Astrocyte (in vitro differentiated cells and primary cell): ENCODE results near the gene CALML5. TPM values are rescaled to one million over a fixed set of nuclear protein-coding genes. Genes with fewer than 3 reads are reported as not detected.

Source experiments
- DNase-seq: peaks from one replicate; pipeline ENCODE4 v3.0.0-alpha.2; 2010; ENCODE audit warnings: low read depth
- FAIRE-seq: peaks from 2 replicates; lab custom pipeline; 2011; peaks lifted over from hg19 to GRCh38; lab: Jason Lieb, UNC
- H2AFZ ChIP-seq: 2 replicates; pipeline ENCODE4 v1.6.0; 2012; ENCODE audit warnings: low read depth, low read length, inconsistent platforms
- H3K27ac ChIP-seq: 2 replicates; pipeline ENCODE4 v1.5.1; 2011; ENCODE audit warnings: low read depth, low read length, inconsistent platforms
- H3K27me3 ChIP-seq: 2 replicates; pipeline ENCODE4 v1.6.0; 2011; ENCODE audit warnings: low read length, inconsistent platforms; ENCODE audit not compliant: insufficient read depth
- H3K36me3 ChIP-seq: 2 replicates; pipeline ENCODE4 v1.5.1; 2011; ENCODE audit warnings: low read length, inconsistent platforms; ENCODE audit not compliant: insufficient read depth
- H3K4me1 ChIP-seq: 2 replicates; pipeline ENCODE4 v1.5.1; 2011; ENCODE audit warnings: low read length, inconsistent platforms; ENCODE audit not compliant: insufficient read depth
- H3K4me2 ChIP-seq: 2 replicates; pipeline ENCODE4 v1.6.0; 2012; ENCODE audit warnings: low read length, inconsistent platforms
- H3K4me3 ChIP-seq: 2 replicates; pipeline ENCODE4 v1.5.1; 2011; ENCODE audit warnings: low read depth, mild to moderate bottlenecking, low read length, inconsistent platforms; ENCODE audit not compliant: insufficient read depth
- H3K79me2 ChIP-seq: 2 replicates; pipeline ENCODE4 v1.6.0; 2012; ENCODE audit warnings: mild to moderate bottlenecking, low read length, inconsistent platforms; ENCODE audit not compliant: insufficient read depth
- H3K9ac ChIP-seq: 2 replicates; pipeline ENCODE4 v1.6.0; 2012; ENCODE audit warnings: mild to moderate bottlenecking, low read length, inconsistent platforms
- H3K9me3 ChIP-seq: 2 replicates; pipeline ENCODE4 v1.5.1; 2012; ENCODE audit warnings: low read depth, mild to moderate bottlenecking, low read length, inconsistent platforms; ENCODE audit not compliant: insufficient read depth
- H4K20me1 ChIP-seq: 2 replicates; pipeline ENCODE4 v1.6.0; 2012; ENCODE audit warnings: low read length, inconsistent platforms; ENCODE audit not compliant: insufficient read depth
- H3K27ac Mint-ChIP-seq: one replicate; pipeline ENCODE4 v1.8.0; 2021; ENCODE audit warnings: mild to moderate bottlenecking, mixed read lengths; ENCODE audit not compliant: unreplicated experiment
- H3K27me3 Mint-ChIP-seq: one replicate; pipeline ENCODE4 v1.8.0; 2021; ENCODE audit warnings: low read depth, mixed read lengths; ENCODE audit not compliant: unreplicated experiment
- H3K36me3 Mint-ChIP-seq: one replicate; pipeline ENCODE4 v1.8.0; 2021; ENCODE audit warnings: low read depth, mixed read lengths; ENCODE audit not compliant: unreplicated experiment
- H3K4me1 Mint-ChIP-seq: one replicate; pipeline ENCODE4 v1.8.0; 2021; ENCODE audit warnings: low read depth, mixed read lengths; ENCODE audit not compliant: unreplicated experiment
- H3K4me3 Mint-ChIP-seq: one replicate; pipeline ENCODE4 v1.8.0; 2021; ENCODE audit warnings: mild to moderate bottlenecking, moderate library complexity, mixed read lengths; ENCODE audit not compliant: unreplicated experiment
- H3K9me3 Mint-ChIP-seq: one replicate; pipeline ENCODE4 v1.8.0; 2021; ENCODE audit warnings: mild to moderate bottlenecking, mixed read lengths; ENCODE audit not compliant: unreplicated experiment
- EZH2 ChIP-seq: IDR thresholded peaks from 2 replicates; pipeline ENCODE4 v1.6.1; 2012; ENCODE audit warnings: mild to moderate bottlenecking, low read length, inconsistent platforms; ENCODE audit not compliant: insufficient read depth
- total RNA-seq: library from RNA; stranded (reverse); gene quantifications from 2 replicates; pipeline ENCODE4 v1.2.1, GENCODE V29; 2021
- TF ChIP-seq, protein P1 (sequence below): IDR thresholded peaks from 2 replicates; pipeline ENCODE4 v1.5.1; 2011; ENCODE audit warnings: low read depth, mild to moderate bottlenecking, inconsistent platforms, low read length, moderate library complexity; ENCODE audit not compliant: insufficient read depth

CALML5 gene
- total RNA-seq, 1 donor from 2014 or later, result not detected

DNA sequence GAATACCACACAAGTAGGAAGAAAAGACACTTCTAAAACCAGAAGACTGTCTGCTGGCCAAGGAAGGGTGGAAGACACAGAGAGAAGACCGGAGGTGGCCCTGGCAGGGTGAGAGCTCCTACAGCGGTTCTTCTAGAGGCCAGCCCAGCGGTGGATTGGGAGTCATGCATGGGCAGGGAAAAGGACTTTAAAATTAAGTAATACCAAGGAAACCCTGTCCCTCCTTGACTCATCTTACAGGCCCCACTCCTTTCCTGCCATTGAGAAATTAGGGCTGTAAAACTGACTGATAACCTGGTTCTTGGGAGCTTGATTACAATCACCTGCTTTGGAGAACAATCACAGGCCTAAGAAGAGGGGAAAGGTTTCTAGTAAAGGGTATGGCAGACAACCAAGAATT is 41.5 kb upstream of the CALML5 start:
- Histone ChIP-seq H3K27ac (no peak overlapping the region), H3K4me2 (no peak overlapping the region), H3K4me1 (peaks cover 21% of the 10 kb centered on the region), H3K9ac (no peak overlapping the region), H3K79me2 (no peaks in the 10 kb centered on the region), H3K4me3 (no peak overlapping the region), H3K9me3 (no peaks in the 10 kb centered on the region), H3K27me3 (no peaks in the 10 kb centered on the region), H2AFZ (no peak overlapping the region), H4K20me1 (no peaks in the 10 kb centered on the region), H3K36me3 (no peaks in the 10 kb centered on the region)
- Mint-ChIP-seq H3K4me1 (peaks cover 15% of the 10 kb centered on the region), H3K4me3 (no peak overlapping the region), H3K27ac (no peak overlapping the region), H3K27me3 (no peaks in the 10 kb centered on the region), H3K36me3 (peaks cover 1% of the 10 kb centered on the region), H3K9me3 (peaks cover 13% of the 10 kb centered on the region)
- FAIRE-seq (no peak), DNase-seq (no peak)
- no peak for TF ChIP-seq EZH2
- TF ChIP-seq, protein P1, sequence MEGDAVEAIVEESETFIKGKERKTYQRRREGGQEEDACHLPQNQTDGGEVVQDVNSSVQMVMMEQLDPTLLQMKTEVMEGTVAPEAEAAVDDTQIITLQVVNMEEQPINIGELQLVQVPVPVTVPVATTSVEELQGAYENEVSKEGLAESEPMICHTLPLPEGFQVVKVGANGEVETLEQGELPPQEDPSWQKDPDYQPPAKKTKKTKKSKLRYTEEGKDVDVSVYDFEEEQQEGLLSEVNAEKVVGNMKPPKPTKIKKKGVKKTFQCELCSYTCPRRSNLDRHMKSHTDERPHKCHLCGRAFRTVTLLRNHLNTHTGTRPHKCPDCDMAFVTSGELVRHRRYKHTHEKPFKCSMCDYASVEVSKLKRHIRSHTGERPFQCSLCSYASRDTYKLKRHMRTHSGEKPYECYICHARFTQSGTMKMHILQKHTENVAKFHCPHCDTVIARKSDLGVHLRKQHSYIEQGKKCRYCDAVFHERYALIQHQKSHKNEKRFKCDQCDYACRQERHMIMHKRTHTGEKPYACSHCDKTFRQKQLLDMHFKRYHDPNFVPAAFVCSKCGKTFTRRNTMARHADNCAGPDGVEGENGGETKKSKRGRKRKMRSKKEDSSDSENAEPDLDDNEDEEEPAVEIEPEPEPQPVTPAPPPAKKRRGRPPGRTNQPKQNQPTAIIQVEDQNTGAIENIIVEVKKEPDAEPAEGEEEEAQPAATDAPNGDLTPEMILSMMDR, result no peak

DNA sequence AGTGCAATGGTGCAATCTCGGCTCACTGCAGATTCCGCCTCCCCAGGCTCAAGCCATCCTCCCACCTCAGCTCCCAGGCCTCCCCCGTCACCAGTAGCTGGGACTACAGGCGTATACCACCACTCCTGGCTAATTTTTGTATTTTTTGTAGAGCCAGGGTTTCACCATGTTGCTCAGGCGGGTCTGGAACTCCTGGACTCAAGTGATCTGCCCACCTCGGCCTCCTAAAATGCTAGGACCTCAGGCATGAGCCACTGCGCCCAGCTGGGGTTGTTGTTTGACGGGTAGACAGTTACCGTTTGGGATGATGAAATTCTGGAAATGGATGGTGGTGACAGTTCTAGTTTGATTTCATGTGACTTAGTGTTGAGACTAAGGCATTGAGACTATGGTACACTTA is 40.7 kb upstream of the CALML5 start:
- no peak overlapping the region for H3K9ac ChIP-seq
- Mint-ChIP-seq H3K27ac (no peak overlapping the region), H3K4me1 (peaks cover 13% of the 10 kb centered on the region), H3K4me3 (no peak overlapping the region), H3K9me3 (peaks cover 13% of the 10 kb centered on the region), H3K27me3 (no peaks in the 10 kb centered on the region), H3K36me3 (peaks cover 1% of the 10 kb centered on the region)
- peaks cover 13% of the 10 kb centered on the region for H3K4me1 ChIP-seq
- no peaks in the 10 kb centered on the region for H3K36me3 ChIP-seq
- H3K9me3 ChIP-seq, result no peaks in the 10 kb centered on the region
- H2AFZ ChIP-seq, result no peak overlapping the region
- H3K4me3 ChIP-seq, result no peak overlapping the region
- no peak overlapping the region for H3K27ac ChIP-seq
- no peak for TF ChIP-seq EZH2
- TF ChIP-seq, protein P1, result no peak
- no peaks in the 10 kb centered on the region for H3K27me3 ChIP-seq
- H3K4me2 ChIP-seq, result no peak overlapping the region
- DNase-seq, result no peak
- no peak for FAIRE-seq
- H4K20me1 ChIP-seq, result no peaks in the 10 kb centered on the region
- no peaks in the 10 kb centered on the region for H3K79me2 ChIP-seq

DNA sequence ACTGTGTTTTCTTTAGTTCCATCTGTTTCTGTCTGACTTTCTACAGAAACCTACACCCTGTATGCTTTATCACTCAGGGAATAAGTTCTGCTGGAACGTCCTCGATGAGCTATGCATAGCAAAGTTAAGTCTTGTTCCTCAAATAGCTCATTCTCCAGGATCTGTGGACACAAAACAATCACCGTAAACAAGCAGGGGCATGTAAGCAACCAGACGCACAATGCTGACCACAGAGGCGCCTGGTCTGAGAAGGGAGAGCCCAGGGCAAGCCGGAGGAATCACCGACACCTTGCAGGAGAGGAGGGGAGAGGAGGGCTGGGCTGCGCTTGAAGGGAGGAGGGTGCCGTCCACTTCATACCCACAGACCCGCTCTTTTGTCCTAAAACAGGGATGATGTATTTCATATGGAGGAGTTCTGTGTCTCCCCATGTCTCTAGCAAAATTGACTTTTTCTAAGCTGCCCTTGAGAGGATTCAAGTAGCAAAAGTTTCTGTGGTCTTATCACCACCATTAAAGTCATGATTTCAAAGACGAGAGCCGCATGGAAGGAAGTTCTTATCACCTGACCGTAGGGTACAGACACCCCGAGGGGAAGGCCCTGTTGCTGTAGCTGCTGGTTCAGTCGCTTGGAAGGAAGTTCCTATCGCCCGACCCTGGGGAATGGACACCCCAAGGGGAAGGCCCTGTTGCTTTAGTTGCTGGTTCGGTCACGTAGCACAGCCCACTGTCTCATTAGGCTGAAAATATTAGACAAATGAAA is 39.7 kb upstream of the CALML5 start:
- no peak for DNase-seq
- peaks cover 13% of the 10 kb centered on the region for H3K4me1 Mint-ChIP-seq
- TF ChIP-seq EZH2, result no peak
- TF ChIP-seq, protein P1, result no peak
- Histone ChIP-seq H3K9me3 (no peaks in the 10 kb centered on the region), H3K4me2 (peak overlapping the region; percentile 53), H2AFZ (no peak overlapping the region), H3K36me3 (no peaks in the 10 kb centered on the region), H3K27me3 (no peaks in the 10 kb centered on the region), H3K27ac (no peak overlapping the region), H4K20me1 (no peaks in the 10 kb centered on the region), H3K79me2 (no peaks in the 10 kb centered on the region), H3K4me3 (no peak overlapping the region), H3K4me1 (peaks cover 12% of the 10 kb centered on the region), H3K9ac (peak overlapping the region; percentile 3)
- no peak for FAIRE-seq
- peaks cover 13% of the 10 kb centered on the region for H3K9me3 Mint-ChIP-seq
- peaks cover 1% of the 10 kb centered on the region for H3K36me3 Mint-ChIP-seq
- H3K27ac Mint-ChIP-seq, result peak overlapping the region; percentile 5
- H3K27me3 Mint-ChIP-seq, result no peaks in the 10 kb centered on the region
- no peak overlapping the region for H3K4me3 Mint-ChIP-seq
